HG03378 (cell line): Measurements from ENCODE around the gene DRC7.

Experiments used
- ATAC-seq: cut with Tn5 transposase; IDR thresholded peaks from one replicate; pipeline ENCODE4 v1.9.1; 2021; ENCODE audit warnings: mild to moderate bottlenecking, moderate library complexity; ENCODE audit not compliant: unreplicated experiment

DRC7 gene, protein sequence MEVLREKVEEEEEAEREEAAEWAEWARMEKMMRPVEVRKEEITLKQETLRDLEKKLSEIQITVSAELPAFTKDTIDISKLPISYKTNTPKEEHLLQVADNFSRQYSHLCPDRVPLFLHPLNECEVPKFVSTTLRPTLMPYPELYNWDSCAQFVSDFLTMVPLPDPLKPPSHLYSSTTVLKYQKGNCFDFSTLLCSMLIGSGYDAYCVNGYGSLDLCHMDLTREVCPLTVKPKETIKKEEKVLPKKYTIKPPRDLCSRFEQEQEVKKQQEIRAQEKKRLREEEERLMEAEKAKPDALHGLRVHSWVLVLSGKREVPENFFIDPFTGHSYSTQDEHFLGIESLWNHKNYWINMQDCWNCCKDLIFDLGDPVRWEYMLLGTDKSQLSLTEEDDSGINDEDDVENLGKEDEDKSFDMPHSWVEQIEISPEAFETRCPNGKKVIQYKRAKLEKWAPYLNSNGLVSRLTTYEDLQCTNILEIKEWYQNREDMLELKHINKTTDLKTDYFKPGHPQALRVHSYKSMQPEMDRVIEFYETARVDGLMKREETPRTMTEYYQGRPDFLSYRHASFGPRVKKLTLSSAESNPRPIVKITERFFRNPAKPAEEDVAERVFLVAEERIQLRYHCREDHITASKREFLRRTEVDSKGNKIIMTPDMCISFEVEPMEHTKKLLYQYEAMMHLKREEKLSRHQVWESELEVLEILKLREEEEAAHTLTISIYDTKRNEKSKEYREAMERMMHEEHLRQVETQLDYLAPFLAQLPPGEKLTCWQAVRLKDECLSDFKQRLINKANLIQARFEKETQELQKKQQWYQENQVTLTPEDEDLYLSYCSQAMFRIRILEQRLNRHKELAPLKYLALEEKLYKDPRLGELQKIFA

DNA sequence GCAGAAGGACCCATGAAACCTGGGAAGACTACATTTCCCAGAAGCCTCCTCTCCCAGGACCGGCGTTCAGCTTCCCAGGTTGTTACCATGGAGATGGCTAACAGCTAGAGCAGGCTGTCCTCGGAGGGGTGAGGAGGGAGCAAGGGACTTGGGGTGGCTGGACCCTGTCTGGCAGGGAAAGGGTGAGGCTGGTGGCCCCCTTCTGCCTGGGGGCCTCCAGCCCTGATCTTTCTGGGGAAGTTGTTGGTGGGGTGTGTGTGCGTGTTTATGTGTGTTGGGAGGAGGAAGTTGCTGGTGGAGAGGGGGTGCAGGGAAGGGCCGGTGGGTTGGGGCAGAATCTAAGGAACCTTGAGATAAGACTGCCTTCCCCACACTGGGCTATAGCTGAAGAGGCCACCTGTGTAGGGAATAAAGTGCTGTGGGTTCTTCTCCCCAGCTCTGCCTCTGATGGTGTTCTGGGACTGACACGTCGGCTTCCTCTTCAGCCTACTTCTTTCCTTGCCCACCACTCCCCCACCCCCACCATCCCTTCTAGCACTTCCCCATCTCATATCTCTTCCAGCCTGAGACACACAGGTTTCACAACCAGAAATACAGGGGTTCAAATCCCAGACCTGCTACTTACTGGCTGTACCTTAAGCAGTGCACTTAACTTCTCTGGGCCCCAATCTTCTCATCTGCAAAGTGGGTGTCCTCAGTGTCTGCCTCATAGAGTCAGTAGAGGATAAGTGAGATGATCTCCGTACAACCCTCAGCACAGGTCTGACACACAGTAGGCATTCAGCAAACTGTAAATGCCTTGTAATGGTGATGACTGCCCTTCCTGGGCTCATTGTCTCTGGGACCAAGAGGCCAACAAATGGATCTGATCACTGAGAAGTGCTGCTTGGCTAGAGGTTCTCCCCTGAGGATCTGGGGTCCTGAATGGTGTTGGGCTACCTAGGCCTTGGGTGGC, at the start of gene DRC7:
Gene DRC7, plus strand, starts transcription at position 82 of the 955 bp plus-strand sequence. CDS start 3,144 bp downstream, outside the sequence.
- ATAC-seq, result no peak

DNA sequence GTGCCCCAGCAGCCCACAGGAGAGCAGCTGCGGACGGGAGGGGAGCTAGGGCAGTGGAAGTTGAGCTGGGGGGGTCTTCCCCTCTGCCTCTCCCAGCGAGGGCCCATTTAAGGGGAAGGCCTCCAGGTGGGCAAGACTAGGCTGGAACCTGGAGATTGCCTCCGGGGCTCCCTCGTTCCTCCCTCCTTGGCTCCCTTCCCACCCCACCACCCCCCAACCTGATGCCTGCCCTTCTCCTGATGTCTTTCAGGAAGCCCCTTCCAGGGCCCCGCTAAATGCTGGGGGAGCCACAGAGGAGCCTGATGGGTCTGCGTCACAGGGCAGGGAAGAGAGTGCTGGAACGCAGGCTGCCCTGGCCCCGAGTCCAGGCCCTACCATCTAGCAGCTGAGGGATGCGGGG, 49.4 kb upstream of the DRC7 start:
- ATAC-seq, result no peak

DNA sequence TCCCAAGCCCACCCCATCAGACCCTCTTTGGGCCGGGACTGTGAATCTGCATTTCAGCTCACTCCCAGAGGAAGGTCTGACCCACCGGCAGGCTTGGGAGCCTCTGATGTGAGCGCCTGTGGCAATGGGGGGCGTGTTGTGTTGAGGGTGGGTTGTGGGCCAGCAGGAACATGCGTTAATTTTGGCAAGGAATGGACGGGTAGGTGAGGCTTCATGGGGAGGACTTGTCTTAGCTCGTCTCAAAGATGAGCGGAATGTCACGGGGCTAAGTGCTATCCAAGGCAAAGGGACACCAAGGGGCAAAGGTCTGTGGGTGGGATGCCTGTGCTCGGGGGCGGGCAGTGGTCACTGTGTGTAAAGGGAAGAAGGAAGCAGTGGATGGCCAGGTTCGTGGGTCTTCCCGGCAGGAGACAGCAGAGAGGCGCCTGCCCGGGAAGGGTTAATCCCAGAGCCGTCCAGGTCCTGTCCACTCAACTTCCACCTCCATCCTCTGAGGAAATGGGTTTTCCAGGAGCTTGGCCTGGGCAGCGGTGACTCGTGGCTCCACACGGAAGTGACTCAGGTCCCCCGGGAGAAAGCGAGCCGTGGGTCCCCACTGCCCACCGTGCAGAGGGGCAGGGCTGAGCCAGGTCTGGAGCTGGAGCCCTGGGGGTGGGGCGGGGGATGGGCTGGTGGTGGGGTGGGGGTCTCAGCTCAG, 48.8 kb upstream of the DRC7 start:
- ATAC-seq, result no peak

DNA sequence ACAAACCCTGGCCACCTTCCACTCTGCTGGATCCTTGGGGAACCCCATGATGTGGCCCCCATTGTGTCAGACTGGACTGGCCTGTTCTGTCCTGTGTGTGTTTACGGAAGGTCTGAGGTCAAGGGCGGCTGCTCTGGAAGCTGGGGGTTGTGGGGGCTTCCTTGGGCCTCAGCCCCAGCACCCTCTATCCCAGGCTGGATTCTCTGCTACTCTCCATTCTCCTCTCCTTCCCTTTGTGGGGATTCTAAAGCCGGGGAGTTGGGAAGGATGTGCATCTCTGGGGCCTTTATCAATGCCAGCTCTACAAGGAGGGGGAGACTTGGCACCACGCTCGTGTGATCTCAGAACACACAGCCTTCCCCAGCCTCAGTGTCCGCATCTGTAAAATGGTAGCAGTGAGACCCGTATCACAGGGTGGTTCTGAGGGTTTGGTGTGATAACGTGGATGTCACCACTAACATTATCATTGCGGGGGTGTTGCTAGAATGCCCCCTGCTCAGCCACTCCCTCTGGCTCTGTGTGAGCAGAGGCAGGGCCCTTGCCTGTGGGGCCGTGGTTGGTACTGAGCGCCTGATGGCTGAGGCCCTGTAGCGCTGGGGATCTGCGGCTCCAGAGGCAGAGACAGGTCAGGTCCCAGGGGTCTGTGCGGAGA, 48.1 kb upstream of the DRC7 start:
- no peak for ATAC-seq

DNA sequence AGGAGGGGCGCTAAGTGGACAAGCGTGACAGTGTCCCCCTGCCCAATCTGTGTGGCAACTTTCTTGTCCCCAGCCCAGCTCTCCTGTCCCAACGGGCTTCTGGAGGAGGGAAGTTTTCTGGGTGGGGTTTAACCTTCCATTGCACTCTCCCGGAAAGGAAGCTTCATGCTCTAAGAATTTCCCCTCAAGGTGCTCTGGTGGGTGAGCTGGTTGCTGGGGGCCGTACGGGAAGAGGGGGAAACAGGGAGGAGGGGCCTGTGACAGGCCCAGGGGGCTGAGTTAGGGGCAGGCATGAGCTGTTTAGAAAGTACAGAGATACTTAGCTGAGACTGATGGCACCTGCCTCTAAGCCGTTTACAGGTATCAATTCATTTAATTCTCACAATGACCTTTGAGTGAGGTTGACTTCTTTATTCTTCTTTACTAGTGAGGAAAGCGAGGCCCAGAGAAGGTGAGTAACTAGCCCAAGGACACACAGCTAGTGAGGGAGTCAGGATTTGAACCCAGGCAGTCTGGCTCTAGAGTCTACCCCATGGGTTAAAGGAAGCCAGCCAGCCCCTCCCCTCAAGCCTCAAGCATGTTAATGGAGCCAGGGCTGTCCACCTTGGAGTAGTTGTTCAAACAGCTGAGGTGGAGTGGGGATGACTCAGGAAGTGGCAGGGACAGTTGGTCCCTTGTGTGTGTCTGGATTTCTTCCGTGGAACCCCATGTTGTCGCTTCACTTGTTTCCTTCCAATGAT, 47.3 kb upstream of the DRC7 start:
- ATAC-seq, result no peak

DNA sequence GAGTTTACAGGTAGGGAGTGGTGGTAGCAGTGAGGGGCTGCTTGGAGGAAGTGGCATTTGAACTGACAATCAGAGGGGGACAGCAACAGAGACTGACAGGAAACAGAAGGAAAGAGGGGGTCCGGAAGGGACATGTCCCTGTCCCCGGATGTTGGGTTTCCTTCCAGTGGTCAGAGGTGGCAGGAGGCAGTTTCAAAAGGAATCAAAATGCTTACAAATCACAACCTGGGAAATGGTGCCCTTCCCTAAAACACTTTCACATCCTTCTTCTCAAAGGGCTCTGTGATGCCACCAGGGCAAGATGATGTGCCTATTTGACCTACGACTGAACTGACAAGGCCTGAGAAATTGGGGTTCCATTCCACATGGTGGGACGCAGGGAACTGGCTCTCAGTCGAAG, 46.5 kb upstream of the DRC7 start:
- ATAC-seq, result no peak

DNA sequence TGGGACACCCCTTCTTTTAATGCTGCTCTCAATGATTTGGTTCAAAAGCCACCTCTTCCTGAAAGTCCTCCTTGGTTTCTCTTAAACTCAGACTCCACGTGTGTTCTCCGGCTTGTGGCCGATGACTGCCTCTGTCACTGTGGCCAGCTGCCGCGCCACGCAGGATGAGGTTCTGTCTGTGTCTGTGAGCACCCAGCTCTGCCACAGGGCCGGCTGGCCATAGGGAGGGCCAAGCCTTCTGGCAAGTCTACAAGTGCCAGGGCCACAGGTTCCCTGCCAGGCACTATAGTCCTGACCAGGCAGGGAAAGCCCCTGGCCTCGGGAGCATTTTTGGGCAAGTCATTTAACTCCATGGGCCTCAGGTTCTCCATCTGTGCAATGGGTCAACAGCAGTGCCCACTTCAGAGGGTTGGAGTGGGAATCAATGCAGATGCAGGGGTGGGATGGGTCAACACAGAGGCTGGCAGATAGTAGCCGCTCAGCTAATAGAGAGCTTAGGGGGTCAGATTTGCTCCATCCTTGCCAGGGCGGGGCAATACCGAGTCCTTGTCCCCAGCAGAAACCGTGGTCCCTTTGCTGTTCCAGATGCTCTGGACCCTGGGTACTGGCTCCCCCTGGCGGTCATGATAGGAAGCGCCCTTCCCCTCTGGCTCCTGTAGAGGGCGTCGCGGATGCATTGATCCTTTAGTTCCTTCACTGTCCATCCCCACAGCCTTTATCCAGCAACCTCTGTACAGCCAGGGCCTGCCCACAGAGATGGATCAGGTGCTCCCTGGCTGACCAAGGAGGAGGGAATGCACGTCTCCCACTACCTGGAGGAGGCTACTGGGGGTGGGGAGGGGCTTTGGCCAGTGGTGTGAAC, 45.8 kb upstream of the DRC7 start:
- peak; percentile 68 for ATAC-seq

DNA sequence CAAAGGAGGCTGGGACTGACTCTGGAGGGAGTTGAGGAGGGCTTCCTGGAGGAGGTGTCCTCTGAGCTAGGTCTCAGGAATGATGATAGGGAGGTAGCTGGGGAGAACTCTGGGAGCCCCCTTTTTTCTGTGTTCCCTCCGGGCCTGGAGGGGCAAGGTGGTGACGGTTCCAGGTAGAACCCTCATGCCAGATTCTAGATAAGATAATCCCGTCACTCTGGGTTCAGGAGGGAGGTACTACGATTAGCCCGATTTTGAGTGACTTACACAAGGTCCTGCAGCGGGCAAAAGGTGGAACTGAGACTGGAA, 45.2 kb upstream of the DRC7 start:
- ATAC-seq, result no peak

DNA sequence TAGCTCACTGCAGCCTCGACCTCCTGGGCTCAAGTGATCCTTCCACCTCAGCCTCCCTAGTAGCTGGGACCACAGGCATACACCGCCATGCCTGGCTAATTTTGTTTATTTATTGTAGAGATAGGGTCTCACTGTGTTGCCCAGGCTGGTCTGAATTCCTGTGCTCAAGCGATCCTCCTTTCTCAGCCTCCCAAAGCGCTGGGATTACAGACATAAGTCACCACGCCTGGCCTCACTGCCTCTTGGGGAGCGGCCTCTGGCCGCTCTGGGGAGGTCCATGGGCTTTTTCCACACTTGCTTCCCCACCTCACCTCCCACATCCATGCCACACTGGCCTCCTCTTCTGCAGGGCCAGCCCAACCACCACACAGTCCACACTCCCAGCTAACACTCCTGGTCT, 44.8 kb upstream of the DRC7 start:
- no peak for ATAC-seq

DNA sequence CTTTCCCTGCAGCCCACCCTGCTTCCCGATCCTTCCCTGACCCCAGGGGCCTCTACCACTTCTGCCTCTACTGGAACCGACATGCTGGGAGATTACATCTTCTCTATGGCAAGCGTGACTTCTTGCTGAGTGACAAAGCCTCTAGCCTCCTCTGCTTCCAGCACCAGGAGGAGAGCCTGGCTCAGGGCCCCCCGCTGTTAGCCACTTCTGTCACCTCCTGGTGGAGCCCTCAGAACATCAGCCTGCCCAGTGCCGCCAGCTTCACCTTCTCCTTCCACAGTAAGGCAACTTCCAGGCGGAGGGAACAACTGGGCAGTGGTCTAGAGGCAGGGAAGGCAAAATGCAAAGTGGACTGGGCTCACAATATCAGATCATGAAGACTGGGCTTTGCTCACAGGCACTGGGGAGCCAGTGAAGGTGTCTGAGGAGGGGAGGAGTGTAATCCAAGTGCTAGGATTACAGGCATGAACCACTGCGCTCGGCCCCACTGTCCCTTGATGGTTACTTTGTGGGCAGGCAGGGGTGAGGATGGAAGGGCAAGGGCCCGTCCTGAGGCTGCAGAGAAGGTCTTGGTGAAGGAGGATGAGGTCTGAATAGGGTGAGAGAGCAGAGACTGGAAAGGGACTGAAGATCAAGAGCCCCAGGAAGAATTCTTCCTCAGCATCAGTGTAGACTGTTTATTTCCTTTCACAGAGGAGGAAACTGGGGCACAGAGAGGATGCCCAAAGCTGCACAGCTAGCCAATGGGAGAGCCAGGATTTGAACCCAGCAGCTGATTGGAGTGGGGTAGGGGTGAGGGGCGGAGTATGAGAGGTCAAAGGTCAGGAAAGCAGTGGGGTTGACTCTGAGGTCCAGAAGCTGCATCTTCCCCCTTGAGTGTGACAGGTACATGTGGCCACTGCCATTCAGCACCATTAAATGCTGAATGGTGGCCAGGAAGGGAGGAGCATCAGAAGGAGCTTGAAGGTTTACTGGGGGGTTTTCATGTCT, 43.0 kb upstream of the DRC7 start:
- ATAC-seq, result no peak

DNA sequence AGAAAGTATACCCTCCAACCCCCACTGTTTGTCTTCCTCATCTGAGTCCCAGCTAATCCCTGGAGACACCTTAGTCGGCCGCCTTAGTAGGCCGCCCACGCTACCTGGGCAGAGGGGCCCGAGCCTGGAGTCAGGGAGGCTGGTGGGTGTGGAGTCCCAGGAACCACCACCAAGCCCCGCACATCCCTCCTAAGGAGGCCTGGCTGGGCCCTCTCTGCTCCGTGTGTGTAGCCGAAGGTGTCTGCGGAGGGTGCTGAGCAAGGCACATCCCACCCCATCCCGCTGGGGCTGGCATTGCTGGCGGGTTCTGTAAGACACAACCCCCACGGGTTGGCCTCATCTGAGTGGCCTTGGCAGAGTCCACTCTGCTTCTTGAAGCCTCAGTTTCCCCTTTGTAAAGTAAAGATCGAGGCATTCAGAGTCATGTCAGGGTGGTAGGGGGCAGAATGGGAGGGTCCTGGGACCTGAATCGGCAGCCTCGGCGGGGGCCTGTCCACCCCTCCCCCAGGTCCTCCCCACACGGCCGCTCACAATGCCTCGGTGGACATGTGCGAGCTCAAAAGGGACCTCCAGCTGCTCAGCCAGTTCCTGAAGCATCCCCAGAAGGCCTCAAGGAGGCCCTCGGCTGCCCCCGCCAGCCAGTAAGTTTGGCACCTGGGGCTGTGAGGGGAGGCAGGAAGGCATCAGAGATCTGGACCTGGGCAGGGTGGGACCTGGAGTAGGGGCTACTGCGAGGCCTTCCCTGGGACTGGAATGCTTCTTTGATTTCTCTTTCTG, 41.7 kb upstream of the DRC7 start:
- no peak for ATAC-seq

DNA sequence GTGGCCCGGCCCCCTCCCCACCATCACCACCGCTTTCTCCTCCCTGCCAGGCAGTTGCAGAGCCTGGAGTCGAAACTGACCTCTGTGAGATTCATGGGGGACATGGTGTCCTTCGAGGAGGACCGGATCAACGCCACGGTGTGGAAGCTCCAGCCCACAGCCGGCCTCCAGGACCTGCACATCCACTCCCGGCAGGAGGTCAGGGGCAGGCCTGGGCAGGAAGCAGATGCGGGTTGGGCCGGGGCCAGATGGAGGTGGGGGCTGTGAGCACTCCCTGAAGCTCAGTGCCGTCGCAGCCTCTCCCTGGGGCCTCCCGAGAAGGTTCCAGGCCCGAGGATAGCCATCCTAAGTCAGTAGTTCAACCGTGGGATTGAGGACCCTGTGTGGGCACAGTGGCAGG, 40.7 kb upstream of the DRC7 start:
- ATAC-seq, result no peak

DNA sequence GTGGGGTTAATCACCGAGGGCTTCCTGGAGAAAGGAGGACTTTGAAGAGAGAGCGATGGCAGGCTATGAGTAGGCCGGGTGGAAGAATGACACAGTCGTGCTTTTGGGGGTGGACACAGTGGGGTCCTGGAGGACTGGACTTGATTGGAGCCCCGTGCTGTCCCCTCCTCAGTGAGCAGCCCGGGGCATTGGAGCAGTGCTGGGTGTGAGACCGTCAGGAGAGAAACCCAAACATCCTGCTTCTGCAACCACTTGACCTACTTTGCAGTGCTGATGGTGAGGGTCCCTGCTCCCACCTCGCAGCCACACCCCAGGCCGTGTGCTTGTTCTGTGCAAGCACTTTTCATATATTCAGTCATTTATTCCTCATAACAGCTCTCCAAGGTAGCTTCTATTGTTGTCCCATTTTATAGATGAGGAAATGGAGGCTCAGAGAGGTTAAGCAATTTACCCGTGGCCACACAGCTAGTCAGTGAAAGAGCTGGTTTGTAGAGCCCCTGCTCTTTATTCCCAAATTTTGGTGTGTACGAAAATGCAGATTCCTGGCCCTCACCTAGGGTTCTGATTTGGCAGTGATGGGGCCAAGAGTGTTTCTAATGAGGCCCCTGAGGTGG, 38.2 kb upstream of the DRC7 start:
- ATAC-seq, result no peak

DNA sequence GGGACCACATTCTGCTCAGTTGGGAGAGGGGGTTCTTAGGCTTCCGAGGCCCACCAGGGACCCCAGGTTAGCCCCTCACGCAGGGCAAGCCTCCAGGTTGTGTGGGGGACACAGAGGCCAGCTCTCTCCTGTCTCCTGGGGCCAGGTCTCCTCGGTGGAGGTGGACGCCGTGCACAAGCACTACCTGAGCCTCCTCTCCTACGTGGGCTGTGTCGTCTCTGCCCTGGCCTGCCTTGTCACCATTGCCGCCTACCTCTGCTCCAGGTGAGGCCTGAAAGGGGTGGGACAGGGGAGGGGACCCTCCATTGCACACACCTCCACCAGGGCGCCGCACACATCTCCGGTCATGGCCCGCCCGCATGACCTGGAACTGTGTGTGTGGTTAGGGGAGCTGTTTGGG, 37.4 kb upstream of the DRC7 start:
- no peak for ATAC-seq

DNA sequence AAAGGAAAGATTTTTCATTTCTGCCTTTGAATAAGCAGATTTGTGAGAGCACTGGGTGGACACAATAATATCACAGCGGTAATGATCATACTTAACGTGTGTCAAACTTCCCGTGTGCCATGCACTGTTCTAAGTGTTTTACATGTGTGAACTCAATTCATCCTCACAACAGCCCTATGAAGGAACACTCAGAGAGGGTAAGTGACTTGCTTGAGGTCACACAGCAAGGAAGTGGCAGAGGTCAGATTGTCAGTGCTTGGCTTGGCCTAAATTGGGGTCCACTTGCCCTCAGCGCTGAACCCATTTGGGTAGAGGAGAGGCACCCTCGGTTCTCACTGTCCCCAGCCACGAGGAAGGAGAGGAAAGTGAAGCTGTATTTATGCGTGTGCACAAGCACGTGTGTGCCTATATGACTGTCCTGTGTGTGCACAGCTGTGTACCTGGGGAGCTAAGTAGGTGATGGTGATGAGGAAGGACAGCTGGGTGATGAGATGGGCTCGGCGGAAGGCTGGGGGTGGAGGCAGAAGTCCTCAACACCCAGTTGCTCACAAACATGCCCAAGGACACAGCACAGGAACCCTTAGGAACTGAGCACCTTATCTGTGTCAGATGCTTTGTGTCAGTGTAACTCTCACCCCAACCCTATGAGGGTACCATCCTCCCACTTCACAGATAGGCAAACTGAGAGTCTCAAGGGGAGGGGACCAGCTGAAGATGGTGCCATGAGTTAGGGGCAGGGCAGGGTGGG, 36.3 kb upstream of the DRC7 start:
- ATAC-seq, result no peak
